C1 segment of cervical spinal cord (tissue), 14 donors: ENCODE data around the gene DPP9.
"Not testable (repeated sequence)": the region's sequence is repeated elsewhere in the genome, so short reads cannot be mapped to it uniquely, and the experiment has no call there.

Experiments
- DNase-seq, 14 donors: peaks; one replicate each; lab custom pipeline; 2025; lab: John Stamatoyannopoulos, UW

Gene DPP9

GRCh38 chr19:4688587-4688986 lies 35.1 kb downstream of the DPP9 start:
- no peak for DNase-seq

- no peak for DNase-seq
Measured at GRCh38 chr19:4687396-4687795, 36.2 kb downstream of the DPP9 start.

- DNase-seq, result no peak
Measured at GRCh38 chr19:4686700-4687099, 36.9 kb downstream of the DPP9 start.

- peak in 1 of 14 donors; percentile 25 for DNase-seq
Measured at GRCh38 chr19:4684312-4685095, 39.1 kb downstream of the DPP9 start.

DNA sequence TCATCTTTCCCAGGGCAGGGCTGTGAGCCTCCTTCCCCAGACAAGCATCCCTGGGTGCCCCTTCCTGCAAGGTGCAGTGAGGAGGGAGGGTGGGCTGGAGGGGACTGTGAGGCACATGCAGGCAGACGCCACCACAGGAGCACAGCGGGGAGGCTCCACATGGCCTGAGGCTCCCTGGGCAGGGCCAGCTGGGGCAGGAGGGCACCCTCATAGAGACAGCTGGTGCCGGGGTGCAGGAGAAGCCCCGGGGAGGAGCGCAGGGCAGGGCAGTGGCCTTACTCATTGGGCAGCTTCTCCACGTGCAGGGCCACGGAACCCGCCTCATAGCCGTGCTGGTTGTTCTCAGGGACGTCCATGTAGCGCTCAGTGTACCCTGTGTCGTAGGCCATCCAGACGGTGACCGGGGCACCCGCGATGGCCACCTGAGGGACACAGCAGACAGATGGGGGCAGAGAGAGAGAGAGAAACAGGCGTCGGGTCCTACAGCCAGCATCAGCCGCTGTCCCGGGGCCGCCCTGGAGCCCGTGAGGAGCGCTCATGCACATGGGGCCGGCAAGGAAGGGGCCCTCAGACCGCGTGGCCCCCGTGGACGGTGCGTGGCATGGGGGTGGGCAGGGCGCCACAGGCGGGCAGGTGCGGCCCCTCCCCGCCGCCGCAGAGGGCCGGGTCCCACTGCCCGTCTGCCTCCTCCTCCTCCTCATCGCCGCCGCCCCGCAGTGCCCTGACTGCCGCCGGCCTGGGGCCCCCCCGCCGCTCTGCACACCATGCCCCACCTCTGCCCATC lies 41.0 kb downstream of the DPP9 start:
- DNase-seq, result no peak

DNA sequence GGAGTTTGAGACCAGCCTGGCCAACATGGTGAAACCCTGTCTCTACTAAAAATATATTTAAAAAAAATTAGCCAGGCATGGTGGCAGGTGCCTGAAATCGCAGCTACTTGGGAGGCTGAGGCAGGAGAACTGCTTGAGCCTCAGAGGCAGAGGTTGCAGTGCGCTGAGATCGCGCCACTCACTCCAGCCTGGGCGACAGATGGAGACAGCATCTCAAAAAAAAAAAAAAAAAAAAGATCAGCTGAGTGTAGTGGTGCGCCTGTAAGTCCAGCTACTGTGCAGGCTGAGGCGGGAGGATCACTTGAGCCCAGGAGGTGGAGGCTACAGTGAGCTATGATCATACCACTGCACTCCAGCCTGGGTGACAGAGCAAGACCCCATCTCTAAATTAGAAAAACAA lies 43.6 kb downstream of the DPP9 start:
- not testable (repeated sequence) for DNase-seq

GRCh38 chr19:4678881-4679790 lies 44.5 kb downstream of the DPP9 start:
- DNase-seq, result peak in 1 of 14 donors; percentile 47

DNA sequence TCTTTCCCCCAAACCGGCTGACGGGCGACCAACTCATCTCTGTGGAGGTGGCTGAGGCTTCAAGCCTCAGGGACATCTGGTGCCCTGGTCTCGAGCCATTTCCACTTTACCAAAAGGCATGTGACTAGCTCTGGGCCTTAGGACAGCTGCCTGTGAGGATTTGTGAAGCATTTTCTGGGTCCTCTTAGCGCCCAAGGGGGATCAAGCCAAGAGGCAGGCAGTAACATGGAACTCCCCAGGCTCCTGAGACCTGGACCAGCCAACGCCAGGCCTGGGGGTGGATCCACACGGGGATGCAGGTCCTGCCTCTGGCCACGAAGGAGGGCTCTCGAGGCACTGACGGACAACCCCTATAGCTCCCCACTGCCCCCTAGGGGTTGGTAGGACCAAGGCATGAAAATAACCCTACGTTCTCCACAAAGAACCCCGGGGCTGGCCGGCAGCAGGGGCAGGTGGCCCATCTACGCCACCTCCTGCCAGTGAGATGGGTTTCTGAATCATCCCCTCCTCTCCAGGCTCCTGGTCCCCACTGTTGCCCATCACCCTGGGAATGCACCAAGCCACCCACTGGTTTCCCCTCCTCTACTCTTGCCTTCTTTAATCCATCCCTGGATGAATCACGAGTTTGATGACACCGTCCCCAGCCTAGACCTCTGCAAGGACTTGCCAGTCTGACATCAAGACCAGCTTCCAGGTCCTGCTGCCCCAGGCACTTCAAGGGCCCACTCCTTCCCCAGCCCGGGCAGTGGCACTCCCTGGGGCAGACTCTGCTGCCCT lies 46.5 kb downstream of the DPP9 start:
- DNase-seq, result peak in 5 of 14 donors; percentile 8 to 83 (median 12)

DNA sequence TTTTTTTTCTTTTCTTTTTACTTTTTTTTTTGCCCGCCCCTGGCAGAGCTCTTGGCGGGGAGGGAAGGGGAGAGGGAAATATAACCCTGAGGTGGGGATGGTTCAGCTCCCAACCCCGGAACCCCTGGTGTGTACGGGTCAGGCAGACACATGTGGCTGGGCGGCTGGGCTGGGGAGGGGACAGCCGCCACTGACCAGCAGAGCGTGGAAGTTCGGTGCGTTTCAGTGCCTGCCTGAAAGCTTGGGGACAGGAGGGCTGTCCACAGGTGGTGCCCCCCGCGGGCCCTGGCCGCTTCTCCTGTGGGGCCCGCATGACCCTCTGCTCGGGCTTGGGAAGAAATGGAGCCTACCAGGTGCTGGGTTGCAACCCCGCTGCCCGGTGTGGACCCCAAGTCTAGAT lies 48.3 kb downstream of the DPP9 start:
- DNase-seq, result no peak

GRCh38 chr19:4673726-4674125 lies 49.9 kb downstream of the DPP9 start:
- no peak for DNase-seq

GRCh38 chr19:4673216-4673615 lies 50.4 kb downstream of the DPP9 start:
- no peak for DNase-seq

GRCh38 chr19:4671185-4671851 lies 52.3 kb downstream of the DPP9 start:
- peak in 1 of 14 donors; percentile 45 for DNase-seq

GRCh38 chr19:4669723-4670480 lies 53.7 kb downstream of the DPP9 start, which contains the start of gene MYDGF:
Gene MYDGF (minus strand): TSS chr19:4670342. CDS start chr19:4670334, 8 bp downstream.
- DNase-seq, result peak; percentile 18 to 89 (median 68)

DNA sequence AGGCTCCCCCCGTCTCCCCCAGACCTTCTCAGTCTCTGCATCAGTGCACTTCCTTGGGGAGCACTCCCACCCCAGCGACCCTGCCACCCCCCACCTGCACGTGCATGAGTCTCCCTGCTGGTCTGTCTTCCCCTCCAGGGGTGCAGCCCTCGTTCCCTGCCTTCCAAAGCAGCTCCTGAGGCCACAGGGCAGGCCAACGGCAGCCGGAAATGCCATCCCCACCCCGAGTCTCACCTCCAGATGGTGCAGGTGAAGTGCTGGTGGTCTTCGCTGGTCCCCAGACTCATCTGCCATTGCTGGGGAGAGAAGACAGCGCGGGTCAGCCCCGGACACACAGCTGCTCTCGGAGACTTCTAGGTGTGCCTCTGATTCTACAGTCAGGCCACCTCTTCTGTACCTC lies 59.0 kb downstream of the DPP9 start:
- no peak for DNase-seq

DNA sequence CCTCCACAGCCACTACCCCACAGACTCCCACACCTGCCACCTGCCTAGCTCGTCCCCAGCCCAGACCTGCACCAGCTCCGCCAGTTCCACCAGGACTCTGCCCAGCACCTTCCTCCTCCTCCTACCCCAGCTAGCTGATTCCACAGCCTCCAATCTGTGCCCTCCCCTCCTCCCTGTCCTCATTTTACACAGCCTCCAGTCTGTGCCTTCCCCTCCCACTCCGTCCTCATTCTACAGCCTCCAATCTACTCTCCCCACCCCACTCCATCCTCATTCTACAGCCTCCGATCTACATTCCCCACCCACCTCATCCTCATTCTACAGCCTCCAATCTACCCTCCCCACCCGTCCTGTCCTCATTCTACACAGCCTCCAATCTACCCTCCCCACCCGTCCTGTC lies 60.8 kb downstream of the DPP9 start:
- no peak for DNase-seq

DNA sequence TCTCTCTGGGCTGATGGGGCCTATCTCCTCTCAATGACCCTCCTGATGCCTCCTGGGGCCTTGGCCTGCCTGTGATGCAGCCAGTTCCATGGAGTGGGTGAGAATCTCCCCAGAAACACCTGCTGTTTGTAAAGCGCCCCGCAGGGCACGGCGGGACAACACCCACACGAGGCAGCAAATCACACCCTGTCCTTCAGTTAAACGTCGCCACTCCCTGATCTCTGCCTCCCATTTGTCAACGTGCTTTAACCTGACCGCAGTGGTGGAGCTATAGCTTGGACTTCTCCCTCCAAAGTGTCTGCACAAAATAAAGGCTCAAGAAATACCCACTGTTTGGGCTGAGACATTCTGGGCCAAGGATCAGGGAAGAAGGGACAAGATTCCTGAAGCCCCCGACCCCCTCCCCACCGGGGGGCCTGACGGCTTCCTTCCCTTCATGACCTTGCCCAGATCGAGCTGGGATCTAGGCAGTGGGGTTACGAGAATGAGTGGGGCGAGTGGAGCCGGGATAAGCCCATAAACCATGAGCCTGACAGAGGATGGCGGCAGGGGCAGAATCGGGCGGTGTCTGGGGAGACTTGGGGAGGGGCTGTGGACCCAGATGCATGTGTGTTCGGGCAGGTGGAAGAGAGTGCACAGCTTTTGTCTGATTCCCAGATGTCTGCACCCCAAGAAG lies 61.5 kb downstream of the DPP9 start:
- no peak for DNase-seq

GRCh38 chr19:4660993-4661392 lies 62.6 kb downstream of the DPP9 start:
- DNase-seq, result no peak

DNA sequence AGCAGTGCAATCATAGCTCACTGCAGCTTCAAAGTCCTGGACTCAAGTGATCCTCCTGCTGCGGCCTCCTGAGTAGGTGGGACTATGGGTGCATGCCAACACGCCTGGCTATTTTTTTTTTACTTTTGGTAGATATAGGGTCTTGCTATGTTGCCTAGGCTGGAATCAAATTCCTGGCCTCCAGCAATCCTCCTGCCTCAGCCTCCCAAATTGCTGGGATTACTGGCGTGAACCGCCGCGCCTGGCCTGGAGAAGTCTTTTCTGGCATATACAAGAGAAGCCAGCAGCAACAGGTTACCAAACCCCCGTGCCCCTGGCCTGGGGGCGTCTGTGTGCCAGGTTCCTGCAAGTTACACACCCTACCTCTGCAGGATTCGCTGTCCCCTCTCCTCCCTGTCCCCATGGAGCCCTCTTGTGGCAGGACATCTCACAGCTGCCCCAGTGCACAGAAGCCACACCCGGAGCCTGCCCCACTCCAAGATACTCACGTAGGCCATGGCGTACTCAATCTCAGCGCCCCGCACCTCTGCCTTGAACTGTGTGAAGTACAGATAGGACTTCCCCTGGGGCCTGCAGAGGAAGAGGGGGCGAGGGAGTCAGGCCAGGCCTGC lies 63.4 kb downstream of the DPP9 start:
- no peak for DNase-seq

DNA sequence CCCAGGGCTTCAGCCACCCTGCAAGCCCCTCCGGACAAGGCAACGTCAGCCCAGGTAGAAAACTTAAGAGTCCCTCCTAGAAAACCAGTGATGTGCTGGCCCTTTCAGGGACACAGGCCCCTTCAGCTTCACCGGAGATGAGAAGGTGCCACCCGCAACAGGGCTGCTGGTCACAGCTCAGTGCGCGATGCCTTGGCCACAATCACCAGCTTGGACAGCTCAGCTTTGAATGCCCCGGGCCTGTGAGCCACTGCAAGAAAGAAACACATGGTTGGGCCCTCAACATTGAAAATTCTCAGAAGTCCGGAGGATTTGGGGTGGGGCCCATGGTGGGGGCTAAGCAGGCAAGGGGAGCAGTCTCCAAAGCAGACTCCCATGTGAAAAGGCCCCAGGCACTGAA lies 65.8 kb downstream of the DPP9 start:
- no peak for DNase-seq
